ENCODE results near the gene CYTH4.

Gene CYTH4

DNA sequence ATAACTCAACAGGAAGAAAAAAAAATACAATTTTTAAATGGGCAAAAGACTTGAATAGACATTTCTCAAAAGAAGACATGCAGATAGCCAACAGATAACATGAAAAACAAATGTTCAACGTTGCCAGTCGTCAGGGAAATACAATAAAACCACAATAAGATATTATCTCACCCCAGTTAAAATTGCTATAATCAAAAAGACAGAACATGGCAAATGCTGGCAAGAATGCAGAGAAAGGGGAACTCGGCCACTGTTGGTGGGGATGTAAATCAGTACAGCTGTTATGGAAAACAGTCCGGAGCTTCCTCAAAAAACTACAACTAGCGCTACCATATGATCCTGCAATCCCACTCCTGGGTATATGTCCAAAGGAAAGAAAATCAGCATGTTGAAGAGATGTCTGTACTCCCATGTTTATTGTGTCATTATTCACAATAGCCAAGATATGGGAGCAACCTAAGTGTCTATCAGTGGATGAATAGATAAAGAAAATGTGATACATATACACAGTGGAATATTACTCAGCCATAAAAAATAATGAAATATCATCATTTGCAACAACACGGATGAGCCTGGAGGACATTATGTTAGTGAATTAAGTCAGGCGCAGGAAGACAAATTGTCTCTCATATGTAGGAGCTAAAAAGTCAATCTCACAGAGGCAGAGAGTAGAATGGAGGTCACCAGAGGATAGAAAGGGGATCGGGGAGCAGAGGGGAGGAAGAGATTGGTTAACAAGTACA, 12.2 kb upstream of the CYTH4 start:
- ATAC-seq (replicated peaks) (no peak), DNase-seq (no peak)
- no peaks in the 10 kb centered on the region for H3K27me3 Mint-ChIP-seq
- no peak overlapping the region for H3K4me3 Mint-ChIP-seq
- peaks cover 11% of the 10 kb centered on the region for H3K36me3 Mint-ChIP-seq (ENCODE audit: insufficient read depth)
- no peak overlapping the region for H3K27ac Mint-ChIP-seq
- H3K4me1 Mint-ChIP-seq (ENCODE audit: low read depth in 2 of 2), result peaks cover 26 to 30% of the 10 kb centered on the region in 2 donors
- no peaks in the 10 kb centered on the region for H3K9me3 Mint-ChIP-seq

DNA sequence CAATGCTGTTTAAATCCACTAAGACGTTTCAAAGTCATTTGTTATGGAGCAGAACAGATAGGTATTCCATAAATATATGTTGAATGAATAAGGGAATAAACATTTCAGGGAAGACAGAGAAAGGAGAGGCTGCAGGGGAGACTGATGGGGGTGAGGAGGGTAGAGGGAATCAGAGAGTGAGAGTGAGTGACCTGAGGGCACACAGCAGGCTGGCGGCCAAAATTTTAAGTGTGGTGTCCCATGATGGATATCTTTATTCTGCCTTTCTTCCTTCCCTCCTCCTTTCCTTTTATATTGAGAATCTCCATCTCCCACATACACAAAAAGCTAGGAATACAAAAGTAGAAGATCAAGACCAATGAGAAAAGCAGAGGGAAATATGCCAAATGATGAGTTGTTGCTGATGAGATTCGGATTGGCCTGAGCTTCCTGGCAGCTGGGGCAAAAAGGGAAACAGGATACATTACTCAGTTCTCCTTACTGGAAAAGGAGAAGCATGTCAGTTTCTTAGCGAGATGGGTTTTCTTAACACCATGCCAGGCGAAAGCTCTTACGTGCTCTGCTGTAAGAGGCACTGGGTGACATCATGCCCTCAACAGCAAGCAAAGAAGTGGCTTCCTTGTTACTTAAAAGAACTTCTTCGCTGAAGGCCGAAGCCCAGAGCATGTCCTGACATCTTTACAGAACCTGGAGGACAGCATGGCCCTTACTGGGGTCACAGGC, 11.2 kb upstream of the CYTH4 start:
- Mint-ChIP-seq H3K4me1 (ENCODE audit: low read depth in 2 of 2) (peaks cover 31 to 39% of the 10 kb centered on the region in 2 donors), H3K4me3 (no peak overlapping the region), H3K27ac (no peak overlapping the region), H3K36me3 (ENCODE audit: insufficient read depth) (peaks cover 11% of the 10 kb centered on the region), H3K27me3 (no peaks in the 10 kb centered on the region), H3K9me3 (no peaks in the 10 kb centered on the region)
- DNase-seq (no peak), ATAC-seq (replicated peaks) (no peak)

DNA sequence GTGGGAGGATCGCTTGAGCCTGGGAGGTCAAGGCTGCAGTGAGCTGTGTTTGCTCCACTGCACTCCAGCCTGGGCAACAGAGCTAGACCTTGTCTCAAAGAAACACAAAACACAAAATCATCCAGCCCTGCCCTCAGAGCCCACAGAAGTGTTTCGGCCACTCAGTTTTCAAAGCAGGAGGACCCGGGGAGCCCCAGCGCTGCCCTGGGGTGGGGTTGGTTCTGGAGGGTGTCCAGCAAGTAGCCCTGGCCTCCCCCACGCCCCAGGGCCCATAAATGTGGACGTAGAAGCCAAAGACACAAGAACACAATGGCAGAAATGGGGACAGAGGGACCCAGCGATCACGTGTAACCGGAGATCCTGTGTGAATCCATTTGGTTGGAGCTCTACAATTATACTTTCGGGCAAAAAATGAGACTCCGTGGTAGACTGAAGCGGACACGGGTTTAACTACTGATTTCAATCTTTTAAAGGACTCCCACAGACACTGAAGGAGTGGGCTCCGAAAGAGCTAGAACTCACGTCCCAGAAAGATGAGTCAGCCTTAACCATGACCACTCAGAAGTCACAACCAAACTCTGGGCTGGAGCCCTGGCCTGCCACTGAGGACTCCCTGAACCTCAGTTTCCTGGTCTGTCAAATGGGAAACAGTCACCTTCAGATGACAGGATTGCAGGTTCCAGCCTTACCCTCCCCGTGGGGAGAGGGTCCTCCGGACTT, 9.0 kb upstream of the CYTH4 start:
- peaks cover 6% of the 10 kb centered on the region for H3K36me3 Mint-ChIP-seq (ENCODE audit: insufficient read depth)
- H3K4me1 Mint-ChIP-seq (ENCODE audit: low read depth in 2 of 2), result peaks cover 20 to 34% of the 10 kb centered on the region in 2 donors
- ATAC-seq (replicated peaks) (peak; percentile 40), DNase-seq (no peak)
- H3K9me3 Mint-ChIP-seq, result no peaks in the 10 kb centered on the region
- no peaks in the 10 kb centered on the region for H3K27me3 Mint-ChIP-seq
- peak overlapping the region in 1 of 2 donors; percentile 38 for H3K27ac Mint-ChIP-seq
- H3K4me3 Mint-ChIP-seq, result no peak overlapping the region

DNA sequence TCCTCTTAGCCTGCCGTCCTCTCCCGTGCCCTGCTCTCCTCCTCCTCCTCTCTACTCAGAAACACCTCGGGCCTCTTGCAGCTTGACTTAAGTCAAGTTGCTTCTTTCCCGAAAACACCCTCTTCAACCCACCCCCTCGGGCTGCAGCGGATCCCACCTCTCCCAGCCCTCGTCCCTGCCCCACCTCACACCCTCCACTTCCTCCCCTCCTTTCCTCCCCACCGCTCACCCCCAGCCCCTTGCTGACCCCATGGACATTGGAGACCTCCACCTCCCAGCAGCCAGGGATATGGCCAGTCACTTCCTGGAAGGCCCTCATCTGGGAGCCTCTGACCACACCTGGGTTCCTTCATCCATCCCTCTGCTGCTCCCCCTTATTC, 8.5 kb upstream of the CYTH4 start:
- Mint-ChIP-seq H3K27me3 (no peaks in the 10 kb centered on the region), H3K4me1 (ENCODE audit: low read depth in 2 of 2) (peaks cover 26 to 39% of the 10 kb centered on the region in 2 donors), H3K4me3 (no peak overlapping the region), H3K36me3 (ENCODE audit: insufficient read depth) (peaks cover 6% of the 10 kb centered on the region), H3K9me3 (no peaks in the 10 kb centered on the region), H3K27ac (no peak overlapping the region)
- no peak for DNase-seq
- no peak for ATAC-seq (replicated peaks)

DNA sequence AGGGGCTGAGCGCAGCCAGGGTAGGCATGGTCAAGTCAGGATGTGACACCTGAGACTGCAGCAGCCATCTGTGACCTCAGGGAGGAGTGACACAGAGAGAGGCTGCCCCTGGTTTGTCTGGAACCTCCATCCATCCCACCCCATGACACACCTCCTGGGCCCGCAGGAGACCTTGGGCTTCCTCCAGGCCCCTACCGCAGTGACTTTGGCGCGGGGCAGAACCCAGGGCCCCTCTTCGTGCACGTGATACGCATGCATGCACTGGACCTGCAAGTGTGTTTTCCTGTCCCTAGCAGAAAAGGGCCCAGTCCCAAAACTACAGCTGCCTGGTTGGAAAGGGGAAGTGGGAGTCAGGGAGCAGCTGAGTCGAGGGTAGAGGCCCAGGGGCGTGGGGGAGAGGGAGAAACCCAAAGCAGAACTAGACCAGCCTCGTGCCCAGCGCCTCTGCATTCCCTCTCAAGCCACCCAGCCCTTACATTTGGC, 7.9 kb upstream of the CYTH4 start:
- H3K4me3 Mint-ChIP-seq, result no peak overlapping the region
- DNase-seq (no peak), ATAC-seq (replicated peaks) (no peak)
- no peaks in the 10 kb centered on the region for H3K27me3 Mint-ChIP-seq
- peaks cover 6% of the 10 kb centered on the region for H3K36me3 Mint-ChIP-seq (ENCODE audit: insufficient read depth)
- H3K9me3 Mint-ChIP-seq, result no peaks in the 10 kb centered on the region
- H3K27ac Mint-ChIP-seq, result no peak overlapping the region
- peaks cover 27 to 42% of the 10 kb centered on the region in 2 donors for H3K4me1 Mint-ChIP-seq (ENCODE audit: low read depth in 2 of 2)

DNA sequence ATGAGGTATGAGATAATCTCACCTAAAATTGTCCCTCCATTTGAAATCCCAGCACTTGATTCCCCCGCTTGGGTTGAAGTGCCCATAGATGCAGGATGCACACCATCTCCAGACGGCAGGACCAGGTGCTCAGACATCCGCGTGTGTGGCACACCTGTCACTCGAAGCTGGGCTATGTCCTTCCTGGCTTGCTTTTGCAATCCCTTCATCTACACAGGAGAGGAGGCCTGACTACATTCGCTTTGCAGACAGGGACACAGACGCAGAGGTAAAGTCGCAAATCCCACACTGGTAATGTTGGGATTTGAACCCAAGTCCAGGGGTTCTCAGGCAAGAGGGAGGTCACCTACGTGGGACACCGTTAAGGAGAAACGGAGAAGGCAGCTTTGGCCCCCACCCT, 7.2 kb upstream of the CYTH4 start:
- Mint-ChIP-seq H3K4me1 (ENCODE audit: low read depth in 2 of 2) (peaks cover 25 to 45% of the 10 kb centered on the region in 2 donors), H3K27ac (peak overlapping the region; percentile 38 to 76), H3K9me3 (no peaks in the 10 kb centered on the region), H3K4me3 (no peak overlapping the region), H3K36me3 (ENCODE audit: insufficient read depth) (peaks cover 6% of the 10 kb centered on the region), H3K27me3 (no peaks in the 10 kb centered on the region)
- ATAC-seq (replicated peaks) (no peak), DNase-seq (no peak)

DNA sequence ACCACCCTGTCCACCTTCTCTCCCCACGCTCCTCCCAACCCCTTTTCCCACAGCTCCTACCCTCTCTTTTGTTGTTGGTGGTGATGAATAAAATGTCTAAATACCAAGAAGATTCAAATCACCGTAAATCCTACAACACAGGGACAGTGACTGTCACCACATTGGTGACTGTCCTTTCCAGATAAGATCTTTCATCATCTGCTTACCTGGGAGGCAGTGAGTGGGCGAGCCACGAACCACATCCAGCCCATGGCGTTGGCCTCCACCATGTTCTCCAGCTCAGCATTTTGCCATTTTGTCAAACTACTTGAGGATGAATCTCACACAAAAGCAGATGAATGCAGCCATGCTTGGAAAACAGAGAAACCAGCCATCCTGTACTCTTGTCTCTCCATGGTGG, 6.7 kb upstream of the CYTH4 start:
- H3K27me3 Mint-ChIP-seq, result no peaks in the 10 kb centered on the region
- DNase-seq (no peak), ATAC-seq (replicated peaks) (peak; percentile 84)
- no peak overlapping the region for H3K4me3 Mint-ChIP-seq
- H3K4me1 Mint-ChIP-seq (ENCODE audit: low read depth in 2 of 2), result peaks cover 25 to 45% of the 10 kb centered on the region in 2 donors
- peak overlapping the region; percentile 38 to 76 for H3K27ac Mint-ChIP-seq
- H3K36me3 Mint-ChIP-seq (ENCODE audit: insufficient read depth), result peaks cover 6% of the 10 kb centered on the region
- no peaks in the 10 kb centered on the region for H3K9me3 Mint-ChIP-seq

DNA sequence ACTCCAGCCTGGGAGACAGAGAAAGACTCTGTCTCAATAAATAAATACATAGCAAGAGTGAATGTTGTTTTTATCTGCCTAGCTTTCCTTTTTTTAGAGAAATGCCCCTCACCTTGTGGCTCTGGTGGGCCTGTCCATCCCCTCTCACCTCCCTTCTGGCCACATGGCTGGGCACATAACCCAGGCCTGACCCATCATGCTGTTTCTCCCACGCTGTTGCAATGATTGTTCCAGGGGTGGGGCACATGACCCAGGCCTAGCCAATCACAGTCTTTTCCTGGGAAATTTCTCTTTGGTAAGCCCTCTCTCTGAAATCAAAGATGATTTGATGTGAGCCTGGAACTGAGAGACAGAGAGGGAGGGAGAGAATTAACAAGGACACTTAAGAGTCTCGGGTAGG, 5.5 kb upstream of the CYTH4 start:
- DNase-seq (no peak), ATAC-seq (replicated peaks) (no peak)
- no peak overlapping the region for H3K4me3 Mint-ChIP-seq
- no peak overlapping the region for H3K27ac Mint-ChIP-seq
- H3K36me3 Mint-ChIP-seq (ENCODE audit: insufficient read depth), result peaks cover 6% of the 10 kb centered on the region
- peaks cover 31 to 51% of the 10 kb centered on the region in 2 donors for H3K4me1 Mint-ChIP-seq (ENCODE audit: low read depth in 2 of 2)
- H3K27me3 Mint-ChIP-seq, result no peaks in the 10 kb centered on the region
- no peaks in the 10 kb centered on the region for H3K9me3 Mint-ChIP-seq

DNA sequence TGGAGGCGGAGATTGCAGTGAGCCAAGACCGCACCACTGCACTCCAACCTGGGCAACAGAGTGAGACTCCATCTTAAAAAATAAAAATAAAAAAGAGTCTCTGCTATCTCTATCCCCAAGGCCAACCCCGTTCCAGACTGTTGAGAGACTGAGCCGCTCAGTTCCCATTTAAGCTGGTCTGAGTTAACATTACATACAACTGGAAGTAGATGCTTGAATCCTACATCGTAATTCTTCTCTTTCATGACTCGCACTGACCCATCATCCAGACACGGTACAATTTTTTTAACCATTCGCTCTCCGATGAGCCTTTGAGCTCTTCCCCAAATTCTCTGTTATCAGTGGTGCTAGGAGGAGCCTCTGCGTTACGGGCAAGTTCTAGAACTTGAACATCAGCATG, 4.9 kb upstream of the CYTH4 start:
- peaks cover 6% of the 10 kb centered on the region for H3K36me3 Mint-ChIP-seq (ENCODE audit: insufficient read depth)
- H3K27me3 Mint-ChIP-seq, result no peaks in the 10 kb centered on the region
- H3K27ac Mint-ChIP-seq, result no peak overlapping the region
- H3K9me3 Mint-ChIP-seq, result no peaks in the 10 kb centered on the region
- H3K4me3 Mint-ChIP-seq, result no peak overlapping the region
- DNase-seq, result no peak
- peaks cover 37 to 57% of the 10 kb centered on the region in 2 donors for H3K4me1 Mint-ChIP-seq (ENCODE audit: low read depth in 2 of 2)
- ATAC-seq (replicated peaks), result no peak

DNA sequence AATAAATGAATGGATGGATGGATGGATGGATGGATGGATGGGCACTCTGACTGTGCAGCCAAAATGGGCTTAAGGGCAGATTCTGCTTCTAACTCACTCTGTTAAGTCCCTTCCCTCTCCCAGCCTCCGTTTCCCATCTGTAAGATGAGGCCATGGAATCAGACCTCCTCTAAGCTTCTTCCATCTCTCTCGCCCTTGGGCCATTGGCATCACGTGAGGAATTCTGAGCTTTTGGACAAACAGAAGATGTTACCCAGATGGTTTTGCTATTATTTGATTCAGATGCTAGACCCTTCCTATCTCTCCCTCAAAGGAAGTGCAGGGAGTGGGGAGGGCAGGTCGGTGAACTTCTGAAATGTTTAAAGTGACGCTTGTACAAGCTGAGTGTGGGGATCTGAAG, 4.0 kb upstream of the CYTH4 start:
- Mint-ChIP-seq H3K27me3 (no peaks in the 10 kb centered on the region), H3K4me1 (ENCODE audit: low read depth in 2 of 2) (peaks cover 44 to 60% of the 10 kb centered on the region in 2 donors), H3K36me3 (ENCODE audit: insufficient read depth) (peaks cover 11% of the 10 kb centered on the region), H3K9me3 (no peaks in the 10 kb centered on the region), H3K4me3 (no peak overlapping the region), H3K27ac (peak overlapping the region; percentile 77 to 87)
- no peak for ATAC-seq (replicated peaks)
- no peak for DNase-seq

DNA sequence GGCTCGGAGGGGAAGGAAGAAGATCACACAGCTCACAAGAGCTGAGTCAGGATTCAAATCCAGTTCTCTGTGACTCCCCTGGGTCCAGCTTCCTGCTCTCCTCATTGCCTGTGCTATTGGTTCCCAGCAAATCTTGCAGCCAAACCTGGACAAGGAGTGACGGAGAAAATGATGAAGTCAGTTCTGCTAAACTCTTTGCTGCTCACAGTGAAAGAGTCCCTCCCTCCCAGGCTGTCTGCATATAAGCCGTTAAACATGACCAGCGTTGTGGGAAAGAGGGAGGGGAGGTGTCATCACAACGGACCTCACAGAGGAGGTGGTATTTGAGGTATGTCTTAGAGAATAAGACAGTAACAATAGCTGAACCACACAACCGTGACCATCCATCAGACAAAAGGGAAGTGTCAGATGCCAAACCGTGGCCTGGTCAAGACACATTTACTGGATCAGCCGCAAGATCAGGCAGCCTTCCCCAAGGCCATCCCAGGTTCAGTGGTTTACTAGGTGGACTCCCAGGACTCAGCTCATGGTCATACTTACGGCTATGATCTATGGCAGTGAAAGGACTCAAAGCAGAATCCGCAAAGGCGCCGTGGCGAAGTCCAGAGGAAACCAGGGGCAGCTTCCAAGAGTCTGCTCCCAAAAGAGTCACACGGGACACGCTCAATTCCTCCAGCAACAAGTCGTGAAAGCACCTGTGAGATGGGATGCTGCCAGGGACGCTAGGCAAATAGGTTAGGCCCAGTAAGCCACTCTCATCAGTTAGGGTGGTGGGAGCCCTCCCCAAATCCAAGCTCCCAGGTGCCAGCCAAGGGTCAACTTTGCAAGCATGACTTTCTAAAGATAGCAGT, 2.8 kb upstream of the CYTH4 start:
- H3K9me3 Mint-ChIP-seq, result no peaks in the 10 kb centered on the region
- peaks cover 48 to 62% of the 10 kb centered on the region in 2 donors for H3K4me1 Mint-ChIP-seq (ENCODE audit: low read depth in 2 of 2)
- peak overlapping the region; percentile 77 to 87 for H3K27ac Mint-ChIP-seq
- ATAC-seq (replicated peaks) (peak; percentile 40), DNase-seq (no peak)
- peak overlapping the region; percentile 43 to 58 for H3K4me3 Mint-ChIP-seq
- H3K27me3 Mint-ChIP-seq, result no peaks in the 10 kb centered on the region
- H3K36me3 Mint-ChIP-seq (ENCODE audit: insufficient read depth), result peaks cover 7% of the 10 kb centered on the region

DNA sequence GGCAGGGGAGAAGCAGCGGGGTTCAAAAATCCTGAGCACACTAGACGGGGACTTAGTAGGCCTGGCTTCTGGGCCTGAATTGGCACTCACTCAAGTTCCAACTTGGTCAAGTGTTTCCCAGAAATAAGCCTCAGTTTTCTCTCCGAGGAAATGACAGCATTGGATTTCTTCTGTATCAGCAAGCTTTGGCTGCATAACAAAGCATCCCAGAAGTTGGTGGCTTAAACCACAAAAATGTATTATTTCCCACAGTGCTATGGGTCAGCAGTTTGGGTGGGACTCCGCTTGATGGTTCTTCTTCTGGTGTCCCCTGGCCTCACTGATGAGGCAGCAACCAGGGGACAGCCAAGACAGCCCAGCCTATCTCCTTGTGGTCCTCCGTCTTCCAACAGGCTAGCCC, 1.6 kb upstream of the CYTH4 start:
- Mint-ChIP-seq H3K9me3 (no peaks in the 10 kb centered on the region), H3K36me3 (ENCODE audit: insufficient read depth) (peaks cover 14% of the 10 kb centered on the region), H3K4me3 (peak overlapping the region; percentile 8 to 97), H3K27ac (peak overlapping the region in 1 of 2 donors; percentile 97), H3K27me3 (no peaks in the 10 kb centered on the region), H3K4me1 (ENCODE audit: low read depth in 2 of 2) (peaks cover 57% of the 10 kb centered on the region in 2 donors)
- no peak for DNase-seq
- no peak for ATAC-seq (replicated peaks)

DNA sequence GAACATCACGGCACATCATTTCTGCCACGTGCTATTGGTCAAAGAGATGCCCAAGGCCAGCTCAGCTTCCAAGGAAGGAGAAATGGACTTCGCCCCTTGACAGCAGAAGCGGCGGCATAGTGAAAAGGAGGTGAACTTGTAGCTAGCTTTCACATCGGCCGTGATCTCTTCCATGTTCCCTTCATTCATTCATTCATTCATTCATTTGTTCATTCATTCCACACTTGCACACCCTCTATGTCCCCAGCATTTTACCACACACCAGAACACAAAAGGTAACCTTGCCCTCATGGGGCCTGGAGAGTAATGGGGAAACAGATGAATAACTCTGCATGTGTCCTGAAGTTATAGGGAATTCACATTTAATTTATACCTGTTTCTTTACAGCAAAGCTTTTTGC, 1.1 kb upstream of the CYTH4 start:
- Mint-ChIP-seq H3K9me3 (no peaks in the 10 kb centered on the region), H3K27me3 (no peaks in the 10 kb centered on the region), H3K27ac (peak overlapping the region in 1 of 2 donors; percentile 97), H3K36me3 (ENCODE audit: insufficient read depth) (peaks cover 16% of the 10 kb centered on the region), H3K4me3 (peak overlapping the region; percentile 97 to 99), H3K4me1 (ENCODE audit: low read depth in 2 of 2) (peaks cover 57% of the 10 kb centered on the region in 2 donors)
- DNase-seq (no peak), ATAC-seq (replicated peaks) (no peak)
